ENCODE measurements around the gene ZNF223. TPM values are rescaled to one million over a fixed set of nuclear protein-coding genes. Genes with fewer than 3 reads are reported as not detected.
A peak's percentile ranks its signal among the peaks of the same experiment; 100 is the strongest.

Gene ZNF223
- 1 to 10 TPM in 2 of 3 donors, under 1 TPM in 1; 0.94 to 3.3 (median 2.9) TPM for total RNA-seq
- 6.8 TPM for total RNA-seq (2013)

DNA sequence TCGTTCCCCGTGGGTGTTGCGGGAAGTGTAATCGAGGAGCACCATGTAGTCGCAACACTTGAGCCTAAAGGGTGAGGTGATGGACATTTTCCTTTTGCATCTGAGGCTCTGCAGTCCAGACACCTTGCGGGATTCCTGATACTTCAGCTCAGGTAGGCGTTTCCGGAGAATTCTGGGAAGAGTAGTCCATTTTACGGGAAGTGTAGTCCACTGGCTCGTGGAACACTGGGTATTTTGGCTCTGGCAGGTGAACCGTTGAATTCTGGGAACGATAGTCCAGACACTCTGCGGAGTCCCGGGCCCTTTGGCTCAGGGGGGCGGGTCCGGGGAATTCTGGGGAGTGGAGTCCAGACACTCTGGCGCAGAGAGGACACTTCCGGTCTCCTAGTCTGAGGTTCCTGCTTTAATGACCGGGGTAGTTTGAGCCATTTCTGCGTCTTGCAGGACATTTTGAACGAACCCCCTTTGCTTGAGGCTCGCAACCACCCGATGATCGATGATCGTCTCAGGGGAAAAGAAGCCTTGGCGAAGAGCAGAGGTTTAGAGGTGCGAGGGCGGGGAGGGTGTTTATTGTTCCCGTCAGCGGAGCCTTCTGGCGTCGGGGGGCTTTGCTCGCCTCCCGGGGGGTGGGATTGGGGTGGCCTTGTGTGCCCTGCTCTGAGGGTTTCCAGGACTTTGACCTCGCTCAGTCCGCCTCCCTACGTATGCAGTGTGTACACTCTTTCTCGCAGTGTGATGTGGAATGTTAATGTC is at the start of gene ZNF223:
Gene ZNF223 (plus strand): TSS at position 387 of the 753 bp plus-strand sequence. CDS start 3,141 bp downstream, outside the sequence.
- ATAC-seq, result peak; percentile 41 to 79 (median 69)
- H3K4me1 Mint-ChIP-seq, result peaks cover 23 to 29% of the 10 kb centered on the region in 2 donors
- peaks cover 4% of the 10 kb centered on the region for H3K36me3 ChIP-seq (ENCODE audit: control insufficient read depth, insufficient read depth, low read length)
- peaks cover 10% of the 10 kb centered on the region for H3K4me1 ChIP-seq (ENCODE audit: control insufficient read depth, insufficient read depth, low read length)
- H3K4me3 ChIP-seq (ENCODE audit: low read length), result peak within 1 kb of the TSS; percentile 74
- intact Hi-C loops (cut with micrococcal nuclease), result no loop called here
- 3% methylated on average over 38 of the region's 38 CpGs for WGBS (ENCODE audit: insufficient coverage)
- H3K36me3 Mint-ChIP-seq, result no peaks in the 10 kb centered on the region
- H3K9me3 ChIP-seq (ENCODE audit: control insufficient read depth, insufficient read depth, low read length), result no peaks in the 10 kb centered on the region
- peak within 1 kb of the TSS; percentile 22 for H3K27ac ChIP-seq (ENCODE audit: low read length)
- H3K27ac Mint-ChIP-seq, result peak within 1 kb of the TSS; percentile 79 to 87
- no peaks in the 10 kb centered on the region for H3K9me3 Mint-ChIP-seq
- H3K4me3 Mint-ChIP-seq, result peak within 1 kb of the TSS; percentile 96
- peaks cover 2% of the 10 kb centered on the region for H3K27me3 ChIP-seq (ENCODE audit: control insufficient read depth, insufficient read depth, low read length)
- peaks cover 13 to 23% of the 10 kb centered on the region in 2 donors for H3K27me3 Mint-ChIP-seq (ENCODE audit: low read depth in 2 of 2)
- DNase-seq, result peak; percentile 23 to 73
- TF ChIP-seq, protein P1, sequence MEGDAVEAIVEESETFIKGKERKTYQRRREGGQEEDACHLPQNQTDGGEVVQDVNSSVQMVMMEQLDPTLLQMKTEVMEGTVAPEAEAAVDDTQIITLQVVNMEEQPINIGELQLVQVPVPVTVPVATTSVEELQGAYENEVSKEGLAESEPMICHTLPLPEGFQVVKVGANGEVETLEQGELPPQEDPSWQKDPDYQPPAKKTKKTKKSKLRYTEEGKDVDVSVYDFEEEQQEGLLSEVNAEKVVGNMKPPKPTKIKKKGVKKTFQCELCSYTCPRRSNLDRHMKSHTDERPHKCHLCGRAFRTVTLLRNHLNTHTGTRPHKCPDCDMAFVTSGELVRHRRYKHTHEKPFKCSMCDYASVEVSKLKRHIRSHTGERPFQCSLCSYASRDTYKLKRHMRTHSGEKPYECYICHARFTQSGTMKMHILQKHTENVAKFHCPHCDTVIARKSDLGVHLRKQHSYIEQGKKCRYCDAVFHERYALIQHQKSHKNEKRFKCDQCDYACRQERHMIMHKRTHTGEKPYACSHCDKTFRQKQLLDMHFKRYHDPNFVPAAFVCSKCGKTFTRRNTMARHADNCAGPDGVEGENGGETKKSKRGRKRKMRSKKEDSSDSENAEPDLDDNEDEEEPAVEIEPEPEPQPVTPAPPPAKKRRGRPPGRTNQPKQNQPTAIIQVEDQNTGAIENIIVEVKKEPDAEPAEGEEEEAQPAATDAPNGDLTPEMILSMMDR (IDR thresholded peaks at IDR 0.05), result no peak

DNA sequence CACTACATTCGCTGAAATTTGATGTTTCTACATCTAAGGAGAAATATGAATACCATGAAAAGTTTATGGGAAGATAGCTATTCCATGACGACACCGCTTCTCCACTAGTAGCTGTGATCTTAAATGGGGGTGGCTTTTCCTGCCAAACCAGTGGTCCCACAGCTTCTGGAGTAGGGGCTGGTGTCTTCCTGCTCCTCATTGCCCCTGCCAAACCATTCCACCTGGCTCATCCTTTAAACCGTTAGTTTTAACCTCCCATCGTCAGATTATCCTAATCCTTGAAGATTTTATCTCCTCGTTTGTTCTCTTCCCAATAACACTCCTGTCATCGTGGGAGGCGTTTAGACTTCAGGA is 49.6 kb upstream of the ZNF223 start:
- Mint-ChIP-seq H3K27ac (peak overlapping the region; percentile 87 to 93), H3K36me3 (peaks cover 13% of the 10 kb centered on the region), H3K9me3 (peaks cover 9 to 10% of the 10 kb centered on the region in 2 donors), H3K4me1 (peaks cover 32 to 33% of the 10 kb centered on the region in 2 donors), H3K4me3 (peak overlapping the region; percentile 97), H3K27me3 (ENCODE audit: low read depth in 2 of 2) (peaks cover 0 to 3% of the 10 kb centered on the region in 2 donors)
- intact Hi-C loops (cut with micrococcal nuclease), result loop anchor here (1.0 to 2.0 kb wide), 3 partner anchors 18 to 93 kb away; partner anchors contain the start of genes ZNF155, ZNF222 and ZNF224
- Histone ChIP-seq H3K4me3 (ENCODE audit: low read length) (peak overlapping the region; percentile 70), H3K4me1 (ENCODE audit: control insufficient read depth, insufficient read depth, low read length) (peaks cover 16% of the 10 kb centered on the region), H3K36me3 (ENCODE audit: control insufficient read depth, insufficient read depth, low read length) (peaks cover 5% of the 10 kb centered on the region), H3K9me3 (ENCODE audit: control insufficient read depth, insufficient read depth, low read length) (peaks cover 7% of the 10 kb centered on the region), H3K27ac (ENCODE audit: low read length) (peak overlapping the region; percentile 73), H3K27me3 (ENCODE audit: control insufficient read depth, insufficient read depth, low read length) (no peaks in the 10 kb centered on the region)
- 23% methylated on average over 8 of the region's 8 CpGs for WGBS (ENCODE audit: insufficient coverage)
- no peak for ATAC-seq
- DNase-seq, result no peak
- TF ChIP-seq, protein P1 (IDR thresholded peaks at IDR 0.05), result no peak

DNA sequence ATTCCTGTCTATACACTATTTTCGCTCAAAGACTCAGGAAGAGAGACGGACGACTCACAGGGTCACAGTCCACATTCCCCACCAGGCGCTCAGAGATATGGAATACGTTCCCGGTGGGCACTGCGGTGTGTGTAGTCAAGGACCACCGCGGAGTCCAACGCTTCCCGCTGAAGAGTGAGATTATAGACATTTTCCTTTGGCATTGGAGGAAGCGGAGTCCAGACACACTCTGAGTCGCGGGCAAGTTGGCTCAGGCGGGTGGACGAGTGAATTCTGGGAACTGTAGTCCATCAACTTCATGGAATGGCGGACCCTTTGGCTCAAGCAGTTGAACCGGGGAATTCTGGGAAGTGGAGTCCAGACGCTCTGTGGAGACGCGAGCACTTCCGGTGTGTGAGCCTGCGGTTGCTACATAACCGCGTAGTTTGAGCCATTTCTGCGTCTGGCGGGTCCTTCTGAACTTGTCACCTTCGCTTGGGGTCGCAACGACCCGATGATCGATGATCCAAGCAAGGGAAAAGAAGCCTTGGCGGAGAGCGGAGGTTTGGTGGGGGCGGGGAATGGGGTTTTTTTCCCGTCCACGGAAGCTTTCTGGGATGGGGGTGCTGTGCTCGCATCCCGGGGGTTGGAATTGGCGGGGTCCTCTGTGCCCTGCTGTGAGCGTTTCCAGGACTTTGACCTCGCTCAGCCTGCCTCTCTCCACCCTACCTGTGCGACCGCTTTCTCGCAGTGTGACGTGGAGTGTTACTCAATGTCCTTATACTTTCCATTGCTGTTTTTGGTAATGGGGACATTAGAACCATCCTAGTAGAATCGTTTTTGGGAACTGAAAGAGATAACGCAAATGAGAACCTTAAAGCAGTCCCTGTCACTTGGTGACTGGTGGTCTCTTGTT is 49.0 kb upstream of the ZNF223 start, which contains the start of gene ZNF230:
Gene ZNF230 (plus strand): TSS at position 392 of the 895 bp plus-strand sequence. CDS start 4,122 bp downstream, outside the sequence.
- Mint-ChIP-seq H3K4me1 (peaks cover 32 to 34% of the 10 kb centered on the region in 2 donors), H3K4me3 (peak within 1 kb of the TSS; percentile 97), H3K27ac (peak within 1 kb of the TSS; percentile 87 to 93), H3K27me3 (ENCODE audit: low read depth in 2 of 2) (peaks cover 0 to 3% of the 10 kb centered on the region in 2 donors), H3K36me3 (peaks cover 18% of the 10 kb centered on the region), H3K9me3 (peaks cover 12 to 16% of the 10 kb centered on the region in 2 donors)
- Histone ChIP-seq H3K9me3 (ENCODE audit: control insufficient read depth, insufficient read depth, low read length) (peaks cover 8% of the 10 kb centered on the region), H3K4me3 (ENCODE audit: low read length) (peak within 1 kb of the TSS; percentile 70), H3K36me3 (ENCODE audit: control insufficient read depth, insufficient read depth, low read length) (peaks cover 10% of the 10 kb centered on the region), H3K27ac (ENCODE audit: low read length) (peak within 1 kb of the TSS; percentile 73), H3K27me3 (ENCODE audit: control insufficient read depth, insufficient read depth, low read length) (no peaks in the 10 kb centered on the region), H3K4me1 (ENCODE audit: control insufficient read depth, insufficient read depth, low read length) (peaks cover 16% of the 10 kb centered on the region)
- DNase-seq (peak; percentile 70 to 95), ATAC-seq (peak; percentile 94 to 99 (median 98))
- under 1% methylated on average over 48 of the region's 48 CpGs for WGBS (ENCODE audit: insufficient coverage)
- intact Hi-C loops (cut with micrococcal nuclease), result loop anchor here (1.0 to 2.0 kb wide), 3 partner anchors 19 to 92 kb away; partner anchors contain the start of genes ZNF155, ZNF222 and ZNF224
- TF ChIP-seq, protein P1 (IDR thresholded peaks at IDR 0.05), result no peak

Data from natural killer cell (primary cell).